ENCODE measurements around the gene LINC00632. TPM values are rescaled to one million over a fixed set of nuclear protein-coding genes. Genes with fewer than 3 reads are reported as not detected.
"Not testable (repeated sequence)": the region's sequence is repeated elsewhere in the genome, so short reads cannot be mapped to it uniquely, and the experiment has no call there.

Gene LINC00632
- 0.12 TPM for polyA plus RNA-seq (2013)

- ChIA-PET CTCF (interaction anchor here (1.1 to 1.8 kb wide), 2 partner anchors 9 to 22 kb away, joined by 3 to 8 read pairs; no protein-coding TSS in a partner anchor), POLR2A (no interaction called here)
- no peak within 1 kb of the TSS for H3K4me3 ChIP-seq (ENCODE audit: control insufficient read depth in 1 of 7, extremely low read depth in 1 of 7, insufficient read depth in 4 of 7, low read depth in 2 of 7, low read length in 6 of 7)
- no peak for DNase-seq
- no peaks in the 10 kb centered on the region for H3K9me3 ChIP-seq (ENCODE audit: control extremely low read depth in 1 of 5, control insufficient read depth in 4 of 5, insufficient read depth in 2 of 5, low read depth in 1 of 5, low read length in 4 of 5)
- peaks cover 0 to 26% (median 12%) of the 10 kb centered on the region in 4 experiments for H3K4me1 ChIP-seq (ENCODE audit: control extremely low read depth in 1 of 4, control insufficient read depth in 4 of 4, insufficient read depth in 4 of 4, low read length in 3 of 4)
- peaks cover 0 to 17% (median 0%) of the 10 kb centered on the region in 5 experiments for H3K27me3 ChIP-seq (replicated peaks in 2 of 5; ENCODE audit: control insufficient read depth in 4 of 5, insufficient read depth in 5 of 5, low read length in 4 of 5)
- WGBS (ENCODE audit: insufficient coverage): 20% methylated on average over 2 of the region's 3 CpGs
- no peaks in the 10 kb centered on the region for H3K36me3 ChIP-seq (ENCODE audit: control insufficient read depth in 4 of 4, insufficient read depth in 4 of 4, low read length in 3 of 4)
- H3K27ac ChIP-seq (ENCODE audit: insufficient read depth in 1 of 2, low read depth in 1 of 2, low read length in 2 of 2, poor library complexity in 1 of 2, severe bottlenecking in 2 of 2): no peak within 1 kb of the TSS
Observed at GRCh38 chrX:140709421-140709846, at the start of gene LINC00632. LINC00632 (plus strand) TSS chrX:140709759.

DNA sequence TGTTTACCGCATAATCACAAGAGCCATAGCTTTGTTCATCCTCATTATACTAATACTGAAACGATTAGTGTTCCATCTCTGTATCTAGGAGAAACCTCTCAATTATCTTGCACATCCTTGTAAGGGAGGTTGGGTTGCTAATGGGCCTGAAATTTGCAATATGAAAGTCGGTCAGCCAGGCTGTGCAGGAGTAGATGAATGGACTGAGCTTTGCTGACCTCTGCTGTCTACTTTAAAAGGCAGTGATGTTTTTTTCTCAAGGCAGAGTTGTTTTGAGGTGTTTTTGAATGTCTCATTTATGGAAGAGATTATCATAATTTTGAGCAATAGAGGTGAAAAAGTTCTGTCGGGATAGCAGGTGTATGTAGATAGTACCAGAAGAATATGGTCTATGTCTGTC, 47.9 kb upstream of the LINC00632 start:
- no peak for DNase-seq
- Histone ChIP-seq H3K9me3 (ENCODE audit: control extremely low read depth in 1 of 5, control insufficient read depth in 4 of 5, insufficient read depth in 2 of 5, low read depth in 1 of 5, low read length in 4 of 5) (no peaks in the 10 kb centered on the region), H3K27me3 (replicated peaks in 2 of 5; ENCODE audit: control insufficient read depth in 4 of 5, insufficient read depth in 5 of 5, low read length in 4 of 5) (peaks cover 0 to 5% (median 0%) of the 10 kb centered on the region in 5 experiments), H3K4me3 (ENCODE audit: control insufficient read depth in 1 of 7, extremely low read depth in 1 of 7, insufficient read depth in 4 of 7, low read depth in 2 of 7, low read length in 6 of 7) (no peak overlapping the region), H3K36me3 (ENCODE audit: control insufficient read depth in 4 of 4, insufficient read depth in 4 of 4, low read length in 3 of 4) (no peaks in the 10 kb centered on the region), H3K27ac (ENCODE audit: insufficient read depth in 1 of 2, low read depth in 1 of 2, low read length in 2 of 2, poor library complexity in 1 of 2, severe bottlenecking in 2 of 2) (no peak overlapping the region), H3K4me1 (ENCODE audit: control extremely low read depth in 1 of 4, control insufficient read depth in 4 of 4, insufficient read depth in 4 of 4, low read length in 3 of 4) (no peaks in the 10 kb centered on the region)
- WGBS (ENCODE audit: insufficient coverage): 58% methylated on average over 2 of the region's 4 CpGs
- ChIA-PET POLR2A (no interaction called here), CTCF (interaction anchor here (1.5 kb wide), 1 partner anchor 12 kb away, joined by 3 read pairs; no protein-coding TSS in a partner anchor)

DNA sequence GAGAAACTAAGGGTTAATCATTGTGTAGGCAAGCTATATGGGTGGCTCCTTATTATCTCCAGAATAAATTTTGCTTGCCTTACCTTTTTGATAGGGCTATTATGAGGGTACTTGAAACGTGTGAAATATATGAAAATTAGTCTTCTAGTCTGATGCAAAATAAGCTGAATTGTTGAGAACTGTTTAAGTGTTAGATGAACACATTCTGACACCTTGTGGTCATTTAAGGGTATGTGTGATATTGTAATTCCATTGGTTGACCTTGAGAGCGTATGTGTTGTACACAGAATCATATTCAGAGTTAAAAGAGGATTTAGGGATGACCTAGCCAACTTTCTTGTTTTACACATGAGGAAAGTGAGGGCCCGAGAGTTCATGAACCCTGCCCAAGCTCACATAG, 44.6 kb upstream of the LINC00632 start:
- CTCF ChIA-PET: interaction anchor here (1.0 to 1.3 kb wide), 3 partner anchors 8 to 608 kb away, joined by 3 to 9 read pairs (median 3); no protein-coding TSS in a partner anchor
- H3K4me1 ChIP-seq (ENCODE audit: control extremely low read depth in 1 of 4, control insufficient read depth in 4 of 4, insufficient read depth in 4 of 4, low read length in 3 of 4): no peaks in the 10 kb centered on the region
- H3K27me3 ChIP-seq (replicated peaks in 2 of 5; ENCODE audit: control insufficient read depth in 4 of 5, insufficient read depth in 5 of 5, low read length in 4 of 5): peaks cover 0 to 3% (median 0%) of the 10 kb centered on the region in 5 experiments
- 0% methylated on average over 1 of the region's 3 CpGs for WGBS (ENCODE audit: insufficient coverage)
- H3K36me3 ChIP-seq (ENCODE audit: control insufficient read depth in 4 of 4, insufficient read depth in 4 of 4, low read length in 3 of 4): no peaks in the 10 kb centered on the region
- no peak overlapping the region for H3K27ac ChIP-seq (ENCODE audit: insufficient read depth in 1 of 2, low read depth in 1 of 2, low read length in 2 of 2, poor library complexity in 1 of 2, severe bottlenecking in 2 of 2)
- POLR2A ChIA-PET: no interaction called here
- no peaks in the 10 kb centered on the region for H3K9me3 ChIP-seq (ENCODE audit: control extremely low read depth in 1 of 5, control insufficient read depth in 4 of 5, insufficient read depth in 2 of 5, low read depth in 1 of 5, low read length in 4 of 5)
- DNase-seq: peak; percentile 1 to 47 (median 45)
- H3K4me3 ChIP-seq (ENCODE audit: control insufficient read depth in 1 of 7, extremely low read depth in 1 of 7, insufficient read depth in 4 of 7, low read depth in 2 of 7, low read length in 6 of 7): no peak overlapping the region

DNA sequence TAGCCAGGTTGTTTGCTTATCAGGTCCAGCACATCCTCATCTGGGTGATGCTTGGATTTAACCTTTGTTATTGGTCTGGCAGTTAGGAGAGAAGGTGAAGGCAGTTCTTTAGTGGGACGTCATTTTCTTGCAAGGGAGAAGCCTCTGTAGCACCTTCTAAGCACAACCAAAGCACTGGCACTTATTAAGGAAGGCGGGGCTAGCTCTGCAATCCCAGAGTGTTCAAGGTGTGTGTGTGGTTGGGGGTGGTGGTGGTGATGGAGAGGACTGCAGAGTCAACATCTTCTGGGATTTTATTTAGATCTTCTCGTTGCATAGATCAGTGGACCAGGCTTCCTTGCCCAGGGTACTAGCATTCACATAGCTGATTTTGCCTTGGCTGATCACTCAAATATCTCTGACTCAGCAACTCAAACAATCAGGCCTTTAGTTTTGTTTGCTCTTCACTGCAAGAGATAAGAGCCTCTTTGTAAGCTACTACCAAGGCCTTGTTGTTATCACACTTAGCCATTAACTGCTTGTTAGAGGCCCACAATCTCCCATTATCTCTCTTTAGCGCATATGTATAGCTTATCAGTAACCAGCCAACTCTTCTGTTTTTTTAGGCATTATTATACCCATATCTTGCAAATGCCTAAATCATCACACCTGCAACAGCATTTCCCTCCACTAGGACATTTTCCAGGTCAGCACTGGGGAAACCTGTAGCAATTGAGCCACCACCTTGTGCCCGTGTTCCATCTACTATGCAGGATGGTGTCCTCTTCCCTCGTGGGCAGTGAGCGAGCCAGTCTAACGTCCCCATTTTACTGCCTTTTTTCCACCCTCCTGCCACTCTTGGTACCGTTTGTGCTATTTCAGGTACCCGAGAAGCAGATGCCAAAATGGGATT, 36.5 kb upstream of the LINC00632 start:
- no peaks in the 10 kb centered on the region for H3K36me3 ChIP-seq (ENCODE audit: control insufficient read depth in 4 of 4, insufficient read depth in 4 of 4, low read length in 3 of 4)
- no peaks in the 10 kb centered on the region for H3K4me1 ChIP-seq (ENCODE audit: control extremely low read depth in 1 of 4, control insufficient read depth in 4 of 4, insufficient read depth in 4 of 4, low read length in 3 of 4)
- no peak overlapping the region for H3K4me3 ChIP-seq (ENCODE audit: control insufficient read depth in 1 of 7, extremely low read depth in 1 of 7, insufficient read depth in 4 of 7, low read depth in 2 of 7, low read length in 6 of 7)
- H3K27ac ChIP-seq (ENCODE audit: insufficient read depth in 1 of 2, low read depth in 1 of 2, low read length in 2 of 2, poor library complexity in 1 of 2, severe bottlenecking in 2 of 2): no peak overlapping the region
- 72% methylated on average over 9 of the region's 10 CpGs for WGBS (ENCODE audit: insufficient coverage)
- peaks cover 0 to 3% (median 0%) of the 10 kb centered on the region in 5 experiments for H3K27me3 ChIP-seq (replicated peaks in 2 of 5; ENCODE audit: control insufficient read depth in 4 of 5, insufficient read depth in 5 of 5, low read length in 4 of 5)
- H3K9me3 ChIP-seq (ENCODE audit: control extremely low read depth in 1 of 5, control insufficient read depth in 4 of 5, insufficient read depth in 2 of 5, low read depth in 1 of 5, low read length in 4 of 5): no peaks in the 10 kb centered on the region
- ChIA-PET POLR2A (no interaction called here), CTCF (interaction anchor here (0.8 to 1.0 kb wide), 2 partner anchors 9 to 11 kb away, joined by 3 read pairs; no protein-coding TSS in a partner anchor)
- peak in 1 of 3 donors; percentile 5 for DNase-seq

GRCh38 chrX:140687706-140688105, 21.9 kb upstream of the LINC00632 start:
- POLR2A ChIA-PET: no interaction called here
- no peak overlapping the region for H3K27ac ChIP-seq (ENCODE audit: insufficient read depth in 1 of 2, low read depth in 1 of 2, low read length in 2 of 2, poor library complexity in 1 of 2, severe bottlenecking in 2 of 2)

GRCh38 chrX:140691596-140691995, 18.0 kb upstream of the LINC00632 start:
- POLR2A ChIA-PET; H3K36me3 ChIP-seq (ENCODE audit: control insufficient read depth in 4 of 4, insufficient read depth in 4 of 4, low read length in 3 of 4); H3K27me3 ChIP-seq (replicated peaks in 2 of 5; ENCODE audit: control insufficient read depth in 4 of 5, insufficient read depth in 5 of 5, low read length in 4 of 5); H3K9me3 ChIP-seq (ENCODE audit: control extremely low read depth in 1 of 5, control insufficient read depth in 4 of 5, insufficient read depth in 2 of 5, low read depth in 1 of 5, low read length in 4 of 5); H3K27ac ChIP-seq (ENCODE audit: insufficient read depth in 1 of 2, low read depth in 1 of 2, low read length in 2 of 2, poor library complexity in 1 of 2, severe bottlenecking in 2 of 2); DNase-seq; CTCF ChIA-PET; H3K4me1 ChIP-seq (ENCODE audit: control extremely low read depth in 1 of 4, control insufficient read depth in 4 of 4, insufficient read depth in 4 of 4, low read length in 3 of 4); H3K4me3 ChIP-seq (ENCODE audit: control insufficient read depth in 1 of 7, extremely low read depth in 1 of 7, insufficient read depth in 4 of 7, low read depth in 2 of 7, low read length in 6 of 7): not testable (repeated sequence)
- WGBS (ENCODE audit: insufficient coverage): 93% methylated on average over 4 of the region's 4 CpGs

More at GRCh38 chrX:140687706-140688105, 21.9 kb upstream of the LINC00632 start:
- 94% methylated on average over 2 of the region's 5 CpGs for WGBS (ENCODE audit: insufficient coverage)
- H3K36me3 ChIP-seq (ENCODE audit: control insufficient read depth in 4 of 4, insufficient read depth in 4 of 4, low read length in 3 of 4): no peaks in the 10 kb centered on the region
- no peaks in the 10 kb centered on the region for H3K27me3 ChIP-seq (replicated peaks in 2 of 5; ENCODE audit: control insufficient read depth in 4 of 5, insufficient read depth in 5 of 5, low read length in 4 of 5)
- DNase-seq: no peak
- H3K4me1 ChIP-seq (ENCODE audit: control extremely low read depth in 1 of 4, control insufficient read depth in 4 of 4, insufficient read depth in 4 of 4, low read length in 3 of 4): no peaks in the 10 kb centered on the region
- CTCF ChIA-PET: no interaction called here
- no peak overlapping the region for H3K4me3 ChIP-seq (ENCODE audit: control insufficient read depth in 1 of 7, extremely low read depth in 1 of 7, insufficient read depth in 4 of 7, low read depth in 2 of 7, low read length in 6 of 7)
- H3K9me3 ChIP-seq (ENCODE audit: control extremely low read depth in 1 of 5, control insufficient read depth in 4 of 5, insufficient read depth in 2 of 5, low read depth in 1 of 5, low read length in 4 of 5): no peaks in the 10 kb centered on the region

DNA sequence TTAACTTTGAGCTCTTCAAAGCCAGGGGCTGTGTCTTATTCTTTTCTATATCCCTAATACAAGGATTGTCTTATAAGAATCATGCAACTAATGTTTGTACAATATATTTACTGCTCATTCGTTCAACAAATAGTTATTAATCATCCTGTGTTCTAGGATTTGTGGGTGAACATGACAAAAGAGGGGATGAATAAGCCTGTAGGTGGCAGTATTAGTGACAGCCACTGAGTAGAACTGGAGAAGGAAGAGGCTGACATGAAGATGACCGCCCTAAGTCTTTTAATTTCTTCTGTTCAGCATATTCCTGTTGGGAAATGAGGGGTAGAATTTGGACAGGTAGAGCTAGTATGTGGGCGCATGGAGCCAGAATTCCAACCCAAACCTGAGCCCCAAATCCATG, 11.9 kb upstream of the LINC00632 start:
- CTCF ChIA-PET: interaction anchor here (0.6 to 0.9 kb wide), 3 partner anchors 8 to 35 kb away, joined by 3 to 4 read pairs (median 4); no protein-coding TSS in a partner anchor
- H3K4me1 ChIP-seq (ENCODE audit: control extremely low read depth in 1 of 4, control insufficient read depth in 4 of 4, insufficient read depth in 4 of 4, low read length in 3 of 4): peaks cover 0 to 4% (median 1%) of the 10 kb centered on the region in 4 experiments

More for the DNA sequence above, 11.9 kb upstream of the LINC00632 start:
- POLR2A ChIA-PET: no interaction called here
- Histone ChIP-seq H3K27ac (ENCODE audit: insufficient read depth in 1 of 2, low read depth in 1 of 2, low read length in 2 of 2, poor library complexity in 1 of 2, severe bottlenecking in 2 of 2) (no peak overlapping the region), H3K9me3 (ENCODE audit: control extremely low read depth in 1 of 5, control insufficient read depth in 4 of 5, insufficient read depth in 2 of 5, low read depth in 1 of 5, low read length in 4 of 5) (no peaks in the 10 kb centered on the region), H3K27me3 (replicated peaks in 2 of 5; ENCODE audit: control insufficient read depth in 4 of 5, insufficient read depth in 5 of 5, low read length in 4 of 5) (peaks cover 0 to 3% (median 0%) of the 10 kb centered on the region in 5 experiments), H3K4me3 (ENCODE audit: control insufficient read depth in 1 of 7, extremely low read depth in 1 of 7, insufficient read depth in 4 of 7, low read depth in 2 of 7, low read length in 6 of 7) (no peak overlapping the region), H3K36me3 (ENCODE audit: control insufficient read depth in 4 of 4, insufficient read depth in 4 of 4, low read length in 3 of 4) (no peaks in the 10 kb centered on the region)
- DNase-seq: peak in 2 of 3 donors; percentile 30 to 36
- WGBS (ENCODE audit: insufficient coverage): 67% methylated on average over 1 of the region's 3 CpGs
